Measurements from ENCODE around the gene KCNMA1. TPM values are rescaled to one million over a fixed set of nuclear protein-coding genes. Genes with fewer than 3 reads are reported as not detected.

KCNMA1 gene
- total and polyA plus RNA-seq, 7 donors = 15.3 to 427 (median 256) TPM

GRCh38 chr10:77120012-77120411, 517.6 kb downstream of the KCNMA1 start:
- Histone ChIP-seq H3K27me3 (no peaks in the 10 kb centered on the region), H3K4me3 (no peak overlapping the region), H3K4me1 (peaks cover 0 to 38% (median 34%) of the 10 kb centered on the region in 4 donors), H3K9me3 (no peaks in the 10 kb centered on the region), H3K27ac (peak overlapping the region in 2 of 4 donors; percentile 28 to 37), H3K36me3 (no peaks in the 10 kb centered on the region)
- no peak for DNase-seq
- TF ChIP-seq EP300 (IDR thresholded peaks at IDR 0.05) = no peak
- TF ChIP-seq POLR2AphosphoS5 (IDR thresholded peaks at IDR 0.05) = peak in 3 of 4 donors; percentile 13 to 46 (median 26)
- WGBS, 2 donors = 70 to 71% methylated on average over 4 of the region's 4 CpGs
- intact Hi-C loops (cut with DNase I) = no loop called here

GRCh38 chr10:77118603-77119282, 518.9 kb downstream of the KCNMA1 start:
- DNase-seq = no peak
- intact Hi-C loops (cut with DNase I) = no loop called here
- no peaks in the 10 kb centered on the region for H3K36me3 ChIP-seq

GRCh38 chr10:77117501-77117900, 520.1 kb downstream of the KCNMA1 start:
- Histone ChIP-seq H3K4me1 (peaks cover 0 to 38% (median 34%) of the 10 kb centered on the region in 4 donors), H3K36me3 (no peaks in the 10 kb centered on the region), H3K27me3 (no peaks in the 10 kb centered on the region), H3K27ac (no peak overlapping the region), H3K9me3 (no peaks in the 10 kb centered on the region), H3K4me3 (no peak overlapping the region)
- whole genome bisulfite sequencing, 2 donors = 91 to 95% methylated on average over 2 of the region's 2 CpGs
- TF ChIP-seq POLR2A (IDR thresholded peaks at IDR 0.05) (no peak), CTCF (IDR thresholded peaks at IDR 0.05) (no peak), EP300 (IDR thresholded peaks at IDR 0.05) (no peak), POLR2AphosphoS5 (IDR thresholded peaks at IDR 0.05) (no peak)
- no peak for DNase-seq
- intact Hi-C loops (cut with DNase I) = no loop called here

More at GRCh38 chr10:77118603-77119282, 518.9 kb downstream of the KCNMA1 start:
- 84 to 91% methylated on average over 8 of the region's 8 CpGs for WGBS, 2 donors
- Histone ChIP-seq H3K4me3 (no peak overlapping the region), H3K27me3 (no peaks in the 10 kb centered on the region), H3K4me1 (peaks cover 0 to 38% (median 34%) of the 10 kb centered on the region in 4 donors), H3K27ac (no peak overlapping the region), H3K9me3 (no peaks in the 10 kb centered on the region)
- TF ChIP-seq POLR2A (IDR thresholded peaks at IDR 0.05) (no peak), EP300 (IDR thresholded peaks at IDR 0.05) (no peak), POLR2AphosphoS5 (IDR thresholded peaks at IDR 0.05) (no peak), CTCF (IDR thresholded peaks at IDR 0.05) (no peak)

GRCh38 chr10:77116904-77117303, 520.7 kb downstream of the KCNMA1 start:
- H3K27me3 ChIP-seq = no peaks in the 10 kb centered on the region
- 54 to 79% methylated on average over 2 of the region's 2 CpGs for WGBS, 2 donors
- H3K9me3 ChIP-seq = no peaks in the 10 kb centered on the region
- H3K4me1 ChIP-seq = peaks cover 0 to 39% (median 36%) of the 10 kb centered on the region in 4 donors
- intact Hi-C loops (cut with DNase I) = no loop called here
- no peaks in the 10 kb centered on the region for H3K36me3 ChIP-seq
- no peak overlapping the region for H3K27ac ChIP-seq
- DNase-seq = no peak
- TF ChIP-seq POLR2A (IDR thresholded peaks at IDR 0.05) = no peak
- no peak for TF ChIP-seq EP300 (IDR thresholded peaks at IDR 0.05)
- TF ChIP-seq CTCF (IDR thresholded peaks at IDR 0.05) = no peak
- TF ChIP-seq POLR2AphosphoS5 (IDR thresholded peaks at IDR 0.05) = no peak
- H3K4me3 ChIP-seq = no peak overlapping the region

GRCh38 chr10:77114181-77114821, 523.3 kb downstream of the KCNMA1 start:
- no peaks in the 10 kb centered on the region for H3K9me3 ChIP-seq
- no peak overlapping the region for H3K27ac ChIP-seq
- 74 to 79% methylated on average over 4 of the region's 4 CpGs for WGBS, 2 donors
- H3K4me3 ChIP-seq = no peak overlapping the region
- H3K27me3 ChIP-seq = no peaks in the 10 kb centered on the region
- intact Hi-C loops (cut with DNase I) = no loop called here
- DNase-seq = no peak
- no peak for TF ChIP-seq EP300 (IDR thresholded peaks at IDR 0.05)
- no peak for TF ChIP-seq POLR2A (IDR thresholded peaks at IDR 0.05)
- TF ChIP-seq POLR2AphosphoS5 (IDR thresholded peaks at IDR 0.05) = no peak
- TF ChIP-seq CTCF (IDR thresholded peaks at IDR 0.05) = no peak
- H3K36me3 ChIP-seq = peaks cover 0 to 7% (median 0%) of the 10 kb centered on the region in 4 donors
- H3K4me1 ChIP-seq = peaks cover 0 to 32% (median 29%) of the 10 kb centered on the region in 4 donors
